Left lung (tissue), 14 donors: Measurements from ENCODE around the gene ATXN2L. TPM values are rescaled to one million over a fixed set of nuclear protein-coding genes. Genes with fewer than 3 reads are reported as not detected.
"Not testable (repeated sequence)": the region's sequence is repeated elsewhere in the genome, so short reads cannot be mapped to it uniquely, and the experiment has no call there.

Source experiments
- ATAC-seq: fragments of 200-7000 bp; cut with Tn5 transposase; one replicate; pipeline ENCODE4 v1.9.1; 2020; ENCODE audit warnings: moderate library complexity
- DNase-seq, 4 donors: peaks; one replicate each; pipeline ENCODE4 v3.0.0-alpha.2; 2013 to 2020
- H3K27ac ChIP-seq, 2 donors: fragments of 200-600 bp; sonication (generic) in 1 of 2; one replicate each; pipeline versions ENCODE4 v1.5.0 to v1.8.0; 2020 to 2021
- H3K27me3 ChIP-seq, 2 donors: fragments of 200-600 bp; sonication (generic) in 1 of 2; one replicate each; pipeline versions ENCODE4 v1.5.0 to v1.8.0; 2020 to 2021
- H3K36me3 ChIP-seq, 2 donors: fragments of 200-600 bp; sonication (generic) in 1 of 2; one replicate each; pipeline versions ENCODE4 v1.5.0 to v1.8.0; 2020 to 2021
- H3K4me1 ChIP-seq, 2 donors: fragments of 200-600 bp; one replicate each; pipeline ENCODE4 v1.8.0; 2021
- H3K4me3 ChIP-seq, 2 donors: fragments of 200-600 bp; sonication (generic) in 1 of 2; one replicate each; pipeline versions ENCODE4 v1.5.0 to v1.8.0; 2020 to 2021; ENCODE audit warnings: mild to moderate bottlenecking in 1 of 2
- H3K9me3 ChIP-seq, 2 donors: fragments of 200-600 bp; sonication (generic) in 1 of 2; one replicate each; pipeline versions ENCODE4 v1.5.0 to v1.8.0; 2020 to 2021
- CTCF ChIP-seq, 2 donors: fragments of 200-600 bp; sonication (generic) in 1 of 2; IDR thresholded peaks; one replicate each; pipeline versions ENCODE4 v1.5.0 to v1.8.0; 2021; ENCODE audit warnings: antibody characterized with exemption in 2 of 2
- intact Hi-C, 2 donors: fragments of 100-400 bp; cut with DNase I; formaldehyde crosslinking; loops; one replicate each; pipeline versions ENCODE4 v1.11.2 to v1.14.2; 2022
- long read RNA-seq, 12 donors: library from polyadenylated mRNA in 2 of 12; unstranded in 2 of 12; transcript quantifications; one replicate each; pipeline ENCODE4 v2.0.0 and lab custom pipeline, GENCODE V29; 2019 to 2026
- polyA plus RNA-seq, 6 donors: library from polyadenylated mRNA; unstranded; fragments of 120-200 nt; gene quantifications; one replicate each; pipeline ENCODE4 v1.2.1, GENCODE V29; 2013; ENCODE audit not compliant: insufficient read length in 6 of 6
- total RNA-seq, 2 donors: library from RNA; stranded (reverse); fragmentation: NEBNext Ultra II Directional; extraction: Animal tissue kit (Norgen Biotek cat#: 25700); gene quantifications; one replicate each; pipeline ENCODE4 v1.2.1, GENCODE V29; 2021
- donor health status: DM: no; HTN: yes; CAD: no.
- donor health status: DM: no; HTN: no; CAD: no.

Gene ATXN2L, protein sequence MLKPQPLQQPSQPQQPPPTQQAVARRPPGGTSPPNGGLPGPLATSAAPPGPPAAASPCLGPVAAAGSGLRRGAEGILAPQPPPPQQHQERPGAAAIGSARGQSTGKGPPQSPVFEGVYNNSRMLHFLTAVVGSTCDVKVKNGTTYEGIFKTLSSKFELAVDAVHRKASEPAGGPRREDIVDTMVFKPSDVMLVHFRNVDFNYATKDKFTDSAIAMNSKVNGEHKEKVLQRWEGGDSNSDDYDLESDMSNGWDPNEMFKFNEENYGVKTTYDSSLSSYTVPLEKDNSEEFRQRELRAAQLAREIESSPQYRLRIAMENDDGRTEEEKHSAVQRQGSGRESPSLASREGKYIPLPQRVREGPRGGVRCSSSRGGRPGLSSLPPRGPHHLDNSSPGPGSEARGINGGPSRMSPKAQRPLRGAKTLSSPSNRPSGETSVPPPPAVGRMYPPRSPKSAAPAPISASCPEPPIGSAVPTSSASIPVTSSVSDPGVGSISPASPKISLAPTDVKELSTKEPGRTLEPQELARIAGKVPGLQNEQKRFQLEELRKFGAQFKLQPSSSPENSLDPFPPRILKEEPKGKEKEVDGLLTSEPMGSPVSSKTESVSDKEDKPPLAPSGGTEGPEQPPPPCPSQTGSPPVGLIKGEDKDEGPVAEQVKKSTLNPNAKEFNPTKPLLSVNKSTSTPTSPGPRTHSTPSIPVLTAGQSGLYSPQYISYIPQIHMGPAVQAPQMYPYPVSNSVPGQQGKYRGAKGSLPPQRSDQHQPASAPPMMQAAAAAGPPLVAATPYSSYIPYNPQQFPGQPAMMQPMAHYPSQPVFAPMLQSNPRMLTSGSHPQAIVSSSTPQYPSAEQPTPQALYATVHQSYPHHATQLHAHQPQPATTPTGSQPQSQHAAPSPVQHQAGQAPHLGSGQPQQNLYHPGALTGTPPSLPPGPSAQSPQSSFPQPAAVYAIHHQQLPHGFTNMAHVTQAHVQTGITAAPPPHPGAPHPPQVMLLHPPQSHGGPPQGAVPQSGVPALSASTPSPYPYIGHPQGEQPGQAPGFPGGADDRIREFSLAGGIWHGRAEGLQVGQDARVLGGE
- total RNA-seq: 100 to 1,000 TPM; 114 to 153 TPM
- polyA plus RNA-seq: 100 to 1,000 TPM in 2 of 6 donors, 10 to 100 TPM in 4; 87.2 to 144 (median 98.4) TPM
- long read RNA-seq, donor 1, partial matches to known transcripts: 47 of 53 reads
- long read RNA-seq, donor 1, other reads (novel, unspliced or antisense): 0 of 53 reads
- long read RNA-seq, donor 2, full-length matches to known transcripts: 14 of 28 reads
- long read RNA-seq, donor 2, partial matches to known transcripts: 14 of 28 reads
- long read RNA-seq, donor 2, other reads (novel, unspliced or antisense): 0 of 28 reads
- long read RNA-seq, donor 3, partial matches to known transcripts: 0 of 3 reads
- long read RNA-seq, donor 3, other reads (novel, unspliced or antisense): 0 of 3 reads
- long read RNA-seq, donor 4, partial matches to known transcripts: 0 of 1 reads
- long read RNA-seq, donor 4, other reads (novel, unspliced or antisense): 1 of 1 reads
- long read RNA-seq, donor 5, full-length matches to known transcripts: 11 of 11 reads
- long read RNA-seq, donor 5, partial matches to known transcripts: 0 of 11 reads
- long read RNA-seq, donor 5, other reads (novel, unspliced or antisense): 0 of 11 reads
- long read RNA-seq, donor 6, partial matches to known transcripts: 0 of 1 reads
- long read RNA-seq, donor 6, other reads (novel, unspliced or antisense): 0 of 1 reads
- long read RNA-seq, donor 7, full-length matches to known transcripts: 5 of 12 reads
- long read RNA-seq, donor 7, partial matches to known transcripts: 7 of 12 reads
- long read RNA-seq, donor 7, other reads (novel, unspliced or antisense): 0 of 12 reads
- long read RNA-seq, donor 8, full-length matches to known transcripts: 9 of 42 reads
- long read RNA-seq, donor 8, partial matches to known transcripts: 33 of 42 reads
- long read RNA-seq, donor 8, other reads (novel, unspliced or antisense): 0 of 42 reads
- long read RNA-seq, donor 9: 0 reads
- long read RNA-seq, donor 10, partial matches to known transcripts: 2 of 3 reads
- long read RNA-seq, donor 10, other reads (novel, unspliced or antisense): 1 of 3 reads
- long read RNA-seq, donor 11: 0 reads
- long read RNA-seq, donor 12, full-length matches to known transcripts: 6 of 11 reads
- long read RNA-seq, donor 12, partial matches to known transcripts: 5 of 11 reads
- long read RNA-seq, donor 12, other reads (novel, unspliced or antisense): 0 of 11 reads

GRCh38 chr16:28822520-28823290 lies at the start of gene ATXN2L:
Gene ATXN2L, plus strand, starts transcription at chr16:28822999. Its CDS starts 261 bp downstream, at chr16:28823260.
- Histone ChIP-seq H3K27me3 (no peaks in the 10 kb centered on the region), H3K4me3 (peak within 1 kb of the TSS; percentile 99), H3K27ac (peak within 1 kb of the TSS; percentile 97 to 99), H3K9me3 (no peaks in the 10 kb centered on the region), H3K36me3 (peaks cover 0 to 26% of the 10 kb centered on the region in 2 donors), H3K4me1 (peaks cover 11 to 41% of the 10 kb centered on the region in 2 donors)
- DNase-seq: peak; percentile 96 to 98 (median 96)
- peak; percentile 85 for ATAC-seq
- intact Hi-C loops: loop anchor here in 1 of 2 donors (10.0 kb wide), 1 partner anchor 112 kb away; the partner anchor contains the start of gene CD19
- peak; percentile 10 to 35 for TF ChIP-seq CTCF (IDR thresholded peaks at IDR 0.05)

GRCh38 chr16:28781697-28782096 lies 41.1 kb upstream of the ATXN2L start:
- H3K27me3 ChIP-seq, DNase-seq, ATAC-seq, H3K36me3 ChIP-seq, H3K4me1 ChIP-seq, H3K4me3 ChIP-seq, H3K9me3 ChIP-seq, intact Hi-C loops, H3K27ac ChIP-seq: not testable (repeated sequence)

- H3K4me1 ChIP-seq, H3K4me3 ChIP-seq, intact Hi-C loops, H3K36me3 ChIP-seq, H3K9me3 ChIP-seq, H3K27ac ChIP-seq, H3K27me3 ChIP-seq, DNase-seq: not testable (repeated sequence)
- ATAC-seq: peak; percentile 88
Observed at GRCh38 chr16:28782357-28782756, 40.4 kb upstream of the ATXN2L start.

- H3K4me3 ChIP-seq, H3K36me3 ChIP-seq, H3K9me3 ChIP-seq, H3K27me3 ChIP-seq, H3K4me1 ChIP-seq, H3K27ac ChIP-seq, intact Hi-C loops: not testable (repeated sequence)
- ATAC-seq (peak; percentile 93), DNase-seq (peak in 2 of 4 donors; percentile 36 to 79)
Observed at GRCh38 chr16:28802235-28803019, 20.4 kb upstream of the ATXN2L start.

DNA sequence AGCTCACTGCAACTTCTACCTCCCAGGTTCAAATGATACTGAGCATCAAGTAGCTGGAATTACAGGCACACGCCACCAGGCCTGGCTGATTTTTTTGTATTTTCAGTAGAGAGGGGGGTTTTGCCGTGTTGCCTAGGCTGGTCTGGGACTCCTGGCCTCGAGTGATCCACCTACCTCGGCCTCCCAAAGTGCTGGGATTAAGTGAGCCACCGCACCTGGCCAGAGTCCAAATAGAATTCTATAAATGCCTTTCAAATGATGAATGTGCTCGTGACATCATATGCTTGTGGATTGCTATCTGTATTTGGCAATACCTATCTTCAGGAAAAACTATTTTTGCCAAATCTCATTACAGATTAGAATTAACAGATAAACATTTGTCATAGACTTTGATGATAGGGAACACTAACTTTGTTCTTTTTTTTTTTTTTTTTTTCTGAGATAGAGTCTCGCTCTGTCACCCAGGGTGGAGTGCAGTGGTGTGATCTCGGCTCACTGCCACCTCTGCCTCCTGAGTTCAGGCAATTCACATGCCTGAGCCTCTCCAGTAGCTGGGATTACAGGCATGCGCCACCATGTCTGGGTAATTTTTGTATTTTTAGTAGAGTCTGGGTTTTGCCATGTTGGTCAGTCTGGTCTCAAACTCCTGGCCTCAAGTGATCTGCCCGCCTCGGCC lies 15.2 kb upstream of the ATXN2L start:
- H3K4me3 ChIP-seq, intact Hi-C loops, H3K27me3 ChIP-seq, H3K27ac ChIP-seq, H3K4me1 ChIP-seq, H3K36me3 ChIP-seq, H3K9me3 ChIP-seq, DNase-seq: not testable (repeated sequence)
- peak; percentile 35 for ATAC-seq
